ENCODE results near the gene TMC3. TPM values are rescaled to one million over a fixed set of nuclear protein-coding genes. Genes with fewer than 3 reads are reported as not detected.

The TMC3 gene
- total RNA-seq, 1 donor from 2014 or later, result not detected

GRCh38 chr15:81400640-81401236, 26.7 kb upstream of the TMC3 start:
- intact Hi-C loops (cut with micrococcal nuclease), result loop anchor here (1.0 to 5.0 kb wide), 3 partner anchors 125 to 293 kb away; no protein-coding TSS in a partner anchor
- Mint-ChIP-seq H3K9me3 (no peaks in the 10 kb centered on the region), H3K36me3 (ENCODE audit: low read depth) (no peaks in the 10 kb centered on the region), H3K4me1 (ENCODE audit: low read depth) (peaks cover 2% of the 10 kb centered on the region), H3K27me3 (ENCODE audit: low read depth) (peaks cover 12% of the 10 kb centered on the region), H3K4me3 (ENCODE audit: low read depth) (no peak overlapping the region), H3K27ac (no peak overlapping the region)
- DNase-seq (ENCODE audit: low spot score), result no peak

DNA sequence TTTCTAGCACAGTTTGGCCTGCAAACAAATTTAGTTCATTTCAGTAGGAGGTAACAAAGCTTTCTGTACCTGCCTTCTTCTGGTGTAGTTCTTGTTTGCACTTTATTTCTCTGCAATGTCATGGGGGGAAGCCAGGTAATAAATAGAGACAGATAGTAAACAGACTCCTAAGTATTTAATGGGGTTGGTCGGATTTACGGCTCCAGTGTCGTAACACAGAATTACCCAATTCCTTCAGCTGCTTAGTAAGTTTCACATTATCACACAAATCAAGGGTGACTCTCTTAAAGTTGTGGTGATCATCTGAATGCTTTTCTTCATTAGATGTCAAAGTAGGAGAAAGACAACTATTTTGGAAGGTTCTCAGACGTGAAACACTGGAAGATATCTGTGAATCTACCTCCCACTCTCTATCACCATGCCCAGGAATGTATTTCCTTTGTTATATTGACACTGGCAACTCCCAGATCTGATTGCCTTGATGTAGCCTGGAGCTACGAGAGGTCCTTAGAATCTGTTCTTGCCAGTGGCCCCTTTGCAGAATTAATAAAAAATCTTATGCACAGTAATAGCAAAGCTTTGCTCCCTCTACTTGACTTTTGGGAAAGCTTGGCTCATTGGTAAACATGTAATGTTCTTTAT, 25.0 kb upstream of the TMC3 start:
- Mint-ChIP-seq H3K36me3 (ENCODE audit: low read depth) (no peaks in the 10 kb centered on the region), H3K27ac (no peak overlapping the region), H3K9me3 (no peaks in the 10 kb centered on the region), H3K4me3 (ENCODE audit: low read depth) (no peak overlapping the region), H3K27me3 (ENCODE audit: low read depth) (peaks cover 12% of the 10 kb centered on the region), H3K4me1 (ENCODE audit: low read depth) (peaks cover 2% of the 10 kb centered on the region)
- intact Hi-C loops (cut with micrococcal nuclease), result no loop called here
- no peak for DNase-seq (ENCODE audit: low spot score)

DNA sequence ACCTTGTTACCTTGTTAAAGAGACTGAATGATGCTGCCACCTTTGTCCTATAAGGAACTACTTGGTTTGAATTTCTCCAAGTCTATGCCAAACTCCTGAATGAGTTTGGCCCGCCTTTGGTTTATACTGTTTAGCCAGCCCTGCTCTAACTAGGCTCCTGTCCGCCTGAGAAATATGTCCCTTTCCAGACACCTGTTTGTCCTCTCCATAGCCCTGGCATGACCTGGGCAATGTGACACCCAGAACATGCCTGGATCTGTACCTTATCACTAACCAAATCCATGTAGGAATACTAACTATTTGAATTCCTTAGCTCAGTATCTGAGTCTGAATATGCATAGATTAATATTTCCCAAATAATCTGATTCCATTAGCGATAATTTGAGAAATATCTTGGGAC, 24.4 kb upstream of the TMC3 start:
- Mint-ChIP-seq H3K4me1 (ENCODE audit: low read depth) (peaks cover 2% of the 10 kb centered on the region), H3K27ac (no peak overlapping the region), H3K27me3 (ENCODE audit: low read depth) (peaks cover 12% of the 10 kb centered on the region), H3K36me3 (ENCODE audit: low read depth) (no peaks in the 10 kb centered on the region), H3K4me3 (ENCODE audit: low read depth) (no peak overlapping the region), H3K9me3 (no peaks in the 10 kb centered on the region)
- intact Hi-C loops (cut with micrococcal nuclease), result no loop called here
- DNase-seq (ENCODE audit: low spot score), result no peak

GRCh38 chr15:81394603-81395002, 20.6 kb upstream of the TMC3 start:
- Mint-ChIP-seq H3K4me3 (ENCODE audit: low read depth) (no peak overlapping the region), H3K27me3 (ENCODE audit: low read depth) (peaks cover 12% of the 10 kb centered on the region), H3K9me3 (no peaks in the 10 kb centered on the region), H3K27ac (no peak overlapping the region), H3K4me1 (ENCODE audit: low read depth) (no peaks in the 10 kb centered on the region), H3K36me3 (ENCODE audit: low read depth) (no peaks in the 10 kb centered on the region)
- no peak for DNase-seq (ENCODE audit: low spot score)
- intact Hi-C loops (cut with micrococcal nuclease), result no loop called here

GRCh38 chr15:81391657-81392056, 17.6 kb upstream of the TMC3 start:
- Mint-ChIP-seq H3K4me1 (ENCODE audit: low read depth) (no peaks in the 10 kb centered on the region), H3K27me3 (ENCODE audit: low read depth) (peaks cover 6% of the 10 kb centered on the region), H3K36me3 (ENCODE audit: low read depth) (no peaks in the 10 kb centered on the region), H3K4me3 (ENCODE audit: low read depth) (no peak overlapping the region), H3K27ac (no peak overlapping the region), H3K9me3 (no peaks in the 10 kb centered on the region)
- intact Hi-C loops (cut with micrococcal nuclease), result no loop called here
- no peak for DNase-seq (ENCODE audit: low spot score)

DNA sequence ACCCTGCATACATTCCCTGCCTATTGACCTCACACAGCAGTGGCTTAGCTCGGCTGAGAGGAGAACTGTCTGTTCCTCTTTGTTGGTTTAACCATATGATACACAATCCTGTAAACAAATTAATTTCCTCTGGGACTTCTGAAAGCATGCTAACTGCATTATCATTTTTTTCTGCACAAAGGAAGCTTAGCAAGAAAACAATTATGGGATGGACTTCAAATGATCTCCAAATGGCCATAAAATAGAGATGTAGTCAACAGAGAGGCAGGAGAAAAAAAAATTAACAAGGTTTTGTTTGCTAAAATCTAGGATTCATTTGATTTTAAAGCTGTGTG, 14.4 kb upstream of the TMC3 start:
- no peak for DNase-seq (ENCODE audit: low spot score)
- Mint-ChIP-seq H3K4me3 (ENCODE audit: low read depth) (no peak overlapping the region), H3K9me3 (no peaks in the 10 kb centered on the region), H3K36me3 (ENCODE audit: low read depth) (no peaks in the 10 kb centered on the region), H3K27ac (no peak overlapping the region), H3K4me1 (ENCODE audit: low read depth) (no peaks in the 10 kb centered on the region), H3K27me3 (ENCODE audit: low read depth) (peaks cover 2% of the 10 kb centered on the region)
- intact Hi-C loops (cut with micrococcal nuclease), result no loop called here

DNA sequence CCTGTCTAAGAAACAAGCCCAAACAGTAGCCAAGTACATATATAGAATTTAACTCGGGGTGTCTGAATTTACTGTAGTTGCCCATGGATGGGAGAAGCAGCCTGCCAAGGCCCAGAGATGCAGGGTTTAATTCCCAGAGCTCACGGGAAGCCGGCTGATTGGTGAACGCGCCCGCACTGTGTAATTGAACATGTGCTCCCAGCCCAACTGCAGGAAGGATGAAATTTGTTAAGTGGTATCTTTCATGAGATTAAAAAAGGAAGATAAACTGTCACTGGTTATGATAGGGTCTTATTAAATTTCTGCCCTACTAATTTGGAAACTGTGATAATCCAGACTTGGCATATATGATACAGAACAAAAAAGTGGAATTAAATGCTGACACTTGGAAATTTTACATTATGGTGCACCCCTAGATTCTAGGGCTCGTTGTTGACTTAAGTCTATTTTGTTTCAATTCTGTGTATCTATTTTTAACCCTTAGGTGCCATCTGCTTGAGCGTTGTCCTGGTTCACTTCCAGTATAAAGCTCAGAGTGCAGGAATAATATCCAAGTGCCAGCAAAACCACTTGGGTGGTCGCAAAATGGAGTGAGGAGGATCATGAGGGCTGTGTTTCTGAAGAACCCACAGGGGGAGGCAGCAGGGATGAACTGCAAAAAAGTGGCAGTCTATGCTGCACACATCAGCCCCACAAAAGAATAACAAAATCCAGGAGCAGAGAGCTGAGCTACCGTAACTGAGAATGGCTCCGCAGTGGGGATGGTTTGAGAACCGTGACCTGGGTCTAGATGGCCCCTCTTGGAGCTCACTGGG, 13.8 kb upstream of the TMC3 start:
- Mint-ChIP-seq H3K27me3 (ENCODE audit: low read depth) (peaks cover 2% of the 10 kb centered on the region), H3K4me1 (ENCODE audit: low read depth) (no peaks in the 10 kb centered on the region), H3K4me3 (ENCODE audit: low read depth) (no peak overlapping the region), H3K27ac (no peak overlapping the region), H3K36me3 (ENCODE audit: low read depth) (no peaks in the 10 kb centered on the region), H3K9me3 (no peaks in the 10 kb centered on the region)
- intact Hi-C loops (cut with micrococcal nuclease), result no loop called here
- no peak for DNase-seq (ENCODE audit: low spot score)

DNA sequence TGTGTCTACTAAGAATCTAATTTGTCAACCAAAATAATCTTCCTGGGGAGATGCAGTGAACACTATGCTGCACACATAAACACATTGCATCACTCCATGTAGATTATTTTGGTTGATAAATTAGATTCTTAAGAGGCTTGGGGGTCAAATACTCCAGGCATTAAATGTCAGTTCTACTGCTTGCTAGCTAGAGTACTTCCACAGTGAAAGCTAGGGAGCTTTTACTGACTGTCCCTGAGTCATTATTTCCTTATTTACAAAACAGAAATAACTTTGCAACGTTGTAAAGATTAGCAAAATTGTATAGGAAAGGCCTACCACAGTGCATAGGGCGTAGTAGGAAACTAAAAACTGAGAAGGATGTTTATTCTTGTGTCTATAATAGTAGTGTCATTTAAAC, 12.9 kb upstream of the TMC3 start:
- intact Hi-C loops (cut with micrococcal nuclease), result no loop called here
- Mint-ChIP-seq H3K4me1 (ENCODE audit: low read depth) (no peaks in the 10 kb centered on the region), H3K27me3 (ENCODE audit: low read depth) (peaks cover 2% of the 10 kb centered on the region), H3K36me3 (ENCODE audit: low read depth) (no peaks in the 10 kb centered on the region), H3K27ac (no peak overlapping the region), H3K9me3 (no peaks in the 10 kb centered on the region), H3K4me3 (ENCODE audit: low read depth) (no peak overlapping the region)
- DNase-seq (ENCODE audit: low spot score), result no peak

GRCh38 chr15:81385721-81386076, 11.7 kb upstream of the TMC3 start:
- H3K9me3 Mint-ChIP-seq, result no peaks in the 10 kb centered on the region
- no peak overlapping the region for H3K4me3 Mint-ChIP-seq (ENCODE audit: low read depth)
- H3K36me3 Mint-ChIP-seq (ENCODE audit: low read depth), result no peaks in the 10 kb centered on the region
- H3K27ac Mint-ChIP-seq, result no peak overlapping the region
- no peak for DNase-seq (ENCODE audit: low spot score)
- H3K27me3 Mint-ChIP-seq (ENCODE audit: low read depth), result peaks cover 5% of the 10 kb centered on the region
- intact Hi-C loops (cut with micrococcal nuclease), result no loop called here
- no peaks in the 10 kb centered on the region for H3K4me1 Mint-ChIP-seq (ENCODE audit: low read depth)

- Mint-ChIP-seq H3K27me3 (ENCODE audit: low read depth) (peaks cover 5% of the 10 kb centered on the region), H3K9me3 (no peaks in the 10 kb centered on the region), H3K27ac (no peak overlapping the region), H3K4me1 (ENCODE audit: low read depth) (peaks cover 2% of the 10 kb centered on the region), H3K36me3 (ENCODE audit: low read depth) (no peaks in the 10 kb centered on the region), H3K4me3 (ENCODE audit: low read depth) (no peak overlapping the region)
- DNase-seq (ENCODE audit: low spot score), result no peak
- intact Hi-C loops (cut with micrococcal nuclease), result no loop called here
Measured at GRCh38 chr15:81384891-81385720, 11.1 kb upstream of the TMC3 start.

DNA sequence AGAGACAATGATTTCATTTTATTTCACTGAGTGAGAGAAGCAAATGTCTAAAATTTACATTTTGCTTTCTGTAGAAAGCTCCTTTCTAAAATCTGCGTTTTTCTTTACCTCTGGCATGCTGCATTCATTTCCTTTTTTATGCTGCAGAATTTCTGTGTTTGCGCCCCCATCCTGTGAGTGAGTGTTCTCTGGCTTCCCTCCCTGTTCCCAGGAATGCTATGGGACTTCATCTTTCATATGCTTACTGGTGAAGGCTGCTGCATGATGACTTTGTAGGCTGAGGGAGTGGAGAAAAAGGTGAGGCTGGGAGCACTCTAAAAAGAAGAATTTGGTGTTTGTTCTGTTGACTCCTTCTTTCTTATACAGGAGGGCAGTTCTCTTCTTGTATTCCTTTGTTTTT, 7.7 kb upstream of the TMC3 start:
- H3K27me3 Mint-ChIP-seq (ENCODE audit: low read depth), result peaks cover 15% of the 10 kb centered on the region
- DNase-seq (ENCODE audit: low spot score), result no peak
- no peak overlapping the region for H3K27ac Mint-ChIP-seq
- H3K4me1 Mint-ChIP-seq (ENCODE audit: low read depth), result peaks cover 2% of the 10 kb centered on the region
- no peaks in the 10 kb centered on the region for H3K36me3 Mint-ChIP-seq (ENCODE audit: low read depth)
- intact Hi-C loops (cut with micrococcal nuclease), result no loop called here
- no peaks in the 10 kb centered on the region for H3K9me3 Mint-ChIP-seq
- H3K4me3 Mint-ChIP-seq (ENCODE audit: low read depth), result no peak overlapping the region

GRCh38 chr15:81380668-81381067, 6.7 kb upstream of the TMC3 start:
- no peaks in the 10 kb centered on the region for H3K36me3 Mint-ChIP-seq (ENCODE audit: low read depth)
- intact Hi-C loops (cut with micrococcal nuclease), result no loop called here
- H3K27ac Mint-ChIP-seq, result no peak overlapping the region
- peaks cover 2% of the 10 kb centered on the region for H3K4me1 Mint-ChIP-seq (ENCODE audit: low read depth)
- peaks cover 15% of the 10 kb centered on the region for H3K27me3 Mint-ChIP-seq (ENCODE audit: low read depth)
- no peak for DNase-seq (ENCODE audit: low spot score)
- no peak overlapping the region for H3K4me3 Mint-ChIP-seq (ENCODE audit: low read depth)
- H3K9me3 Mint-ChIP-seq, result no peaks in the 10 kb centered on the region

GRCh38 chr15:81380203-81380602, 6.2 kb upstream of the TMC3 start:
- Mint-ChIP-seq H3K27me3 (ENCODE audit: low read depth) (peaks cover 15% of the 10 kb centered on the region), H3K27ac (no peak overlapping the region), H3K36me3 (ENCODE audit: low read depth) (no peaks in the 10 kb centered on the region), H3K4me3 (ENCODE audit: low read depth) (no peak overlapping the region), H3K9me3 (no peaks in the 10 kb centered on the region), H3K4me1 (ENCODE audit: low read depth) (peaks cover 2% of the 10 kb centered on the region)
- intact Hi-C loops (cut with micrococcal nuclease), result no loop called here
- no peak for DNase-seq (ENCODE audit: low spot score)

Data from activated T-helper 2 cell treated with anti-CD3 and anti-CD28 coated beads, Interferon-gamma antibody, Interleukin-2, Interleukin-4, amounts not matched to agents 10 μg/mL and 5 μg/mL and 100 μg/mL, durations not matched to agents 14 hours and 24 hours and 36 hours (primary cell).